H1 (cell line): ENCODE data around the gene TMEM63C. TPM values are rescaled to one million over a fixed set of nuclear protein-coding genes. Genes with fewer than 3 reads are reported as not detected.
A peak's percentile ranks its signal among the peaks of the same experiment; 100 is the strongest.

Experiments
- CTCF ChIA-PET: fragments of 300-600 bp; sonication (Branson Sonifier 250); formaldehyde crosslinking; loops from one replicate; lab custom pipeline; 2021; ENCODE audit not compliant: partially characterized antibody; lab: Charles Lee
- POLR2A ChIA-PET: fragments of 300-600 bp; sonication (Branson Sonifier 250); formaldehyde crosslinking; loops from one replicate; lab custom pipeline; 2021; ENCODE audit warnings: inconsistent platforms; ENCODE audit not compliant: partially characterized antibody; lab: Charles Lee
- DNase-seq, 2 experiments: peaks; one replicate each; pipeline versions ENCODE4 v3.0.0 to v3.0.0-alpha.2; 2010 to 2022; ENCODE audit warnings: low spot score in 2 of 2, low read depth in 1 of 2, mixed read lengths in 1 of 2
- FAIRE-seq: peaks from 2 replicates; lab custom pipeline; 2011; peaks lifted over from hg19 to GRCh38; lab: Jason Lieb, UNC
- H2AFZ ChIP-seq: 2 replicates; pipeline ENCODE4 v1.8.1; 2012; ENCODE audit warnings: low read length, inconsistent platforms
- H2AK5ac ChIP-seq: 2 replicates; pipeline ENCODE4 v1.6.1; 2013; ENCODE audit warnings: low read depth, low read length
- H2BK120ac ChIP-seq: replicated peaks from 2 replicates; pipeline ENCODE3; 2013; ENCODE audit warnings: low read depth, low read length, inconsistent platforms
- H2BK12ac ChIP-seq: 2 replicates; pipeline ENCODE4 v1.6.1; 2013; ENCODE audit warnings: low read depth, low read length
- H2BK15ac ChIP-seq: 2 replicates; pipeline ENCODE4 v1.6.1; 2013; ENCODE audit warnings: low read length
- H2BK20ac ChIP-seq: 2 replicates; pipeline ENCODE4 v1.6.1; 2013; ENCODE audit warnings: low read length
- H2BK5ac ChIP-seq: 2 replicates; pipeline ENCODE4 v1.6.1; 2013; ENCODE audit warnings: low read depth, low read length
- H3K14ac ChIP-seq: 2 replicates; pipeline ENCODE4 v1.6.1; 2013; ENCODE audit warnings: inconsistent platforms; ENCODE audit not compliant: insufficient read length
- H3K18ac ChIP-seq: 2 replicates; pipeline ENCODE4 v1.6.1; 2013; ENCODE audit warnings: low read length; ENCODE audit errors: extremely low read depth
- H3K23ac ChIP-seq: 2 replicates; pipeline ENCODE4 v1.6.1; 2013; ENCODE audit warnings: inconsistent platforms; ENCODE audit not compliant: insufficient read length
- H3K23me2 ChIP-seq: 2 replicates; pipeline ENCODE4 v1.6.1; 2013; ENCODE audit warnings: low read depth, low read length
- H3K27ac ChIP-seq: 2 replicates; pipeline ENCODE4 v1.6.1; 2011; ENCODE audit warnings: low read depth, low read length, inconsistent platforms
- H3K27me3 ChIP-seq, 4 experiments: replicated peaks in 1 of 4; 1 replicate in 1 of 4; 2 replicates in 3 of 4; pipeline versions ENCODE4 v1.6.1 to v1.8.1; 2011 to 2013; ENCODE audit warnings: low read length in 3 of 4, mild to moderate bottlenecking in 3 of 4, inconsistent platforms in 2 of 4, mixed read lengths in 2 of 4, moderate library complexity in 1 of 4; ENCODE audit not compliant: control insufficient read depth in 3 of 4, insufficient read depth in 3 of 4; ENCODE audit errors: extremely low read depth in 1 of 4
- H3K36me3 ChIP-seq, 4 experiments: 2 replicates each; pipeline versions ENCODE4 v1.6.1 to v1.8.1; 2011 to 2013; ENCODE audit warnings: mild to moderate bottlenecking in 4 of 4, low read length in 3 of 4, moderate library complexity in 2 of 4, control low read depth in 1 of 4, inconsistent platforms in 1 of 4; ENCODE audit not compliant: insufficient read depth in 4 of 4, control insufficient read depth in 2 of 4
- H3K4ac ChIP-seq: replicated peaks from 2 replicates; pipeline ENCODE3; 2013; ENCODE audit warnings: low read length, low read depth, mixed read lengths, inconsistent platforms; ENCODE audit not compliant: insufficient read length
- H3K4me1 ChIP-seq, 4 experiments: replicated peaks in 1 of 4; 1 replicate in 1 of 4; 2 replicates in 3 of 4; pipeline versions ENCODE4 v1.6.1 to v1.8.1; 2011 to 2013; ENCODE audit warnings: low read length in 3 of 4, inconsistent platforms in 2 of 4, mixed read lengths in 1 of 4; ENCODE audit not compliant: insufficient read depth in 4 of 4, control insufficient read depth in 3 of 4
- H3K4me2 ChIP-seq, 2 experiments: 2 replicates each; pipeline versions ENCODE4 v1.6.1 to v1.8.1; 2011 to 2013; ENCODE audit warnings: low read depth in 2 of 2, low read length in 2 of 2, control low read depth in 1 of 2, inconsistent platforms in 1 of 2, mild to moderate bottlenecking in 1 of 2; ENCODE audit not compliant: insufficient read depth in 1 of 2
- H3K4me3 ChIP-seq, 4 experiments: fragments of 200-600, 300-600 bp in 1 of 4; sonication (generic), shearing (Covaris generic), sonication (Bioruptor Twin) in 1 of 4; 2 replicates each; pipeline versions ENCODE4 v1.5.1 to v1.8.1; 2011 to 2016; ENCODE audit warnings: low read length in 4 of 4, low read depth in 3 of 4, control low read depth in 2 of 4, inconsistent platforms in 2 of 4, mild to moderate bottlenecking in 2 of 4, mixed read lengths in 1 of 4, moderate library complexity in 1 of 4; ENCODE audit not compliant: insufficient read depth in 2 of 4; ENCODE audit errors: extremely low read depth in 1 of 4
- H3K56ac ChIP-seq: replicated peaks from 2 replicates; pipeline ENCODE3; 2013; ENCODE audit warnings: low read depth, mild to moderate bottlenecking, mixed read lengths, low read length, inconsistent platforms; ENCODE audit not compliant: insufficient read length
- H3K79me1 ChIP-seq: 2 replicates; pipeline ENCODE4 v1.6.1; 2013; ENCODE audit warnings: low read depth, low read length, control low read depth
- H3K79me2 ChIP-seq, 2 experiments: 2 replicates each; pipeline versions ENCODE4 v1.6.1 to v1.8.1; 2012 to 2013; ENCODE audit warnings: low read length in 2 of 2, mild to moderate bottlenecking in 2 of 2, inconsistent platforms in 1 of 2; ENCODE audit not compliant: insufficient read depth in 2 of 2, control insufficient read depth in 1 of 2
- H3K9ac ChIP-seq, 4 experiments: replicated peaks in 1 of 4; 1 replicate in 1 of 4; 2 replicates in 3 of 4; pipeline versions ENCODE4 v1.6.1 to v1.8.1; 2011 to 2013; ENCODE audit warnings: low read depth in 3 of 4, low read length in 3 of 4, control low read depth in 2 of 4, mild to moderate bottlenecking in 2 of 4, moderate library complexity in 2 of 4, inconsistent platforms in 1 of 4; ENCODE audit errors: extremely low read depth in 1 of 4
- H3K9me3 ChIP-seq, 2 experiments: 2 replicates each; pipeline versions ENCODE4 v1.6.1 to v1.8.1; 2012 to 2013; ENCODE audit warnings: mild to moderate bottlenecking in 2 of 2, moderate library complexity in 2 of 2, control low read depth in 1 of 2, inconsistent platforms in 1 of 2, low read depth in 1 of 2, low read length in 1 of 2, mixed read lengths in 1 of 2; ENCODE audit not compliant: insufficient read depth in 2 of 2
- H4K20me1 ChIP-seq, 2 experiments: replicated peaks in 1 of 2; 2 replicates each; pipeline versions ENCODE3 to v1.8.1; 2011 to 2013; ENCODE audit warnings: inconsistent platforms in 2 of 2, low read length in 2 of 2, mild to moderate bottlenecking in 1 of 2; ENCODE audit not compliant: insufficient read depth in 2 of 2, control insufficient read depth in 1 of 2
- H4K5ac ChIP-seq: 2 replicates; pipeline ENCODE4 v1.6.1; 2013; ENCODE audit warnings: low read length, low read depth, mixed read lengths, inconsistent platforms; ENCODE audit not compliant: insufficient read length
- H4K8ac ChIP-seq: 2 replicates; pipeline ENCODE4 v1.8.0; 2013; ENCODE audit warnings: mild to moderate bottlenecking, moderate library complexity, low read length, inconsistent platforms; ENCODE audit not compliant: insufficient read depth; ENCODE audit errors: extremely low read depth
- H4K91ac ChIP-seq: replicated peaks from 2 replicates; pipeline ENCODE3; 2013; ENCODE audit warnings: low read length, mixed read lengths, inconsistent platforms; ENCODE audit not compliant: insufficient read length
- CTCF ChIP-seq, 3 experiments: IDR thresholded peaks; 1 replicate in 2 of 3; 2 replicates in 1 of 3; pipeline versions ENCODE4 v1.5.1 to v1.6.1; 2011; ENCODE audit warnings: low read length in 3 of 3, mild to moderate bottlenecking in 3 of 3, inconsistent platforms in 2 of 3, low read depth in 1 of 3, moderate library complexity in 1 of 3; ENCODE audit not compliant: insufficient read depth in 1 of 3; ENCODE audit errors: control extremely low read depth in 1 of 3
- JUND ChIP-seq: IDR thresholded peaks from 2 replicates; pipeline ENCODE4 v1.6.1; 2011; ENCODE audit warnings: mild to moderate bottlenecking, improper control_type of control experiment, low read length
- WGBS, 2 experiments: shearing (Covaris generic) in 1 of 2; methylation state at CpG; one replicate each; pipeline versions ENCODE4 v1.1.6 to v1.1.7; 2013 to 2015; ENCODE audit warnings: low lambda C conversion rate in 2 of 2, mixed read lengths in 2 of 2, inconsistent platforms in 1 of 2, low coverage in 1 of 2, missing lambda C conversion rate in 1 of 2; ENCODE audit not compliant: insufficient replicate concordance in 2 of 2, insufficient coverage in 1 of 2, insufficient read length in 1 of 2; ENCODE audit errors: extremely low coverage in 1 of 2, missing lambda C conversion rate in 1 of 2; 5-methylcytosine and 5-hydroxymethylcytosine counted together
- polyA plus RNA-seq, 7 experiments: library from polyadenylated mRNA; depleted of rRNA in 3 of 7; stranded (reverse) in 5 of 7; unstranded in 2 of 7; fragments of >200 nt in 5 of 7; fragments of 200-250 nt in 2 of 7; gene quantifications; 1 replicate in 5 of 7; 2 replicates in 1 of 7; 4 replicates in 1 of 7; pipeline versions ENCODE4 v1.2.1 to v1.2.3, GENCODE V29; 2011 to 2013; ENCODE audit warnings: missing spikeins in 2 of 7, mixed read lengths in 2 of 7
- total RNA-seq: library from RNA; stranded (reverse); fragmentation: NEBNext Ultra II Directional; extraction: Animal tissue kit (Norgen Biotek cat#: 25700); gene quantifications from 2 replicates; pipeline ENCODE4 v1.2.1, GENCODE V29; 2021

The TMEM63C gene
- total and polyA plus RNA-seq, 2 of the 8 experiments (the other 6 are each of a cell fraction or from before 2014, with no cell fraction given) = 3.0 to 7.6 TPM

- no peak overlapping the region for H2AK5ac ChIP-seq
- H3K9ac ChIP-seq = no peak overlapping the region
- no peak overlapping the region for H2BK120ac ChIP-seq
- 0 out of 2 replicates have a peak overlapping the region, but pooled peaks have one; percentile 13 for H2BK20ac ChIP-seq
- H4K8ac ChIP-seq = no peak overlapping the region
- no peak overlapping the region for H3K4ac ChIP-seq
- no peak overlapping the region for H2AFZ ChIP-seq
- H3K56ac ChIP-seq = no peak overlapping the region
- H3K79me2 ChIP-seq = no peaks in the 10 kb centered on the region
- 79% methylated on average over 6 of the region's 6 CpGs; no CpG with 5 or more reads in 1 of the 2 experiments for WGBS, 2 experiments
- CTCF ChIA-PET = interaction anchor here (0.7 to 7.4 kb wide), 12 partner anchors 9 to 104 kb away, joined by 3 to 75 read pairs (median 3); no protein-coding TSS in a partner anchor
- no peaks in the 10 kb centered on the region for H3K9me3 ChIP-seq
- 0 out of 2 replicates have a peak overlapping the region, but pooled peaks have one; percentile 27 for H2BK12ac ChIP-seq
- no peak overlapping the region for H3K14ac ChIP-seq
- peaks cover 7 to 19% (median 11%) of the 10 kb centered on the region in 4 experiments for H3K4me1 ChIP-seq
- H2BK15ac ChIP-seq = no peak overlapping the region
- H3K23me2 ChIP-seq = 0 out of 2 replicates have a peak, but pooled peaks cover 2% of the 10 kb centered on the region
- no peak for DNase-seq
- no peak overlapping the region for H3K27ac ChIP-seq
- H3K23ac ChIP-seq = no peak overlapping the region
- no peaks in the 10 kb centered on the region for H3K36me3 ChIP-seq
- POLR2A ChIA-PET = interaction anchor here (0.6 to 1.6 kb wide), 2 partner anchors 38 to 298 kb away, joined by 3 to 5 read pairs; no protein-coding TSS in a partner anchor
- no peak overlapping the region for H3K4me3 ChIP-seq
- H3K4me2 ChIP-seq = no peak overlapping the region
- no peak overlapping the region for H2BK5ac ChIP-seq
- H3K27me3 ChIP-seq = no peaks in the 10 kb centered on the region
- H3K79me1 ChIP-seq = no peaks in the 10 kb centered on the region
- peak in 1 of 3 experiments; percentile 21; a peak in 1 of 4 replicates for TF ChIP-seq CTCF (IDR thresholded peaks at IDR 0.05; ENCODE audit: control extremely low read depth in 1 of 3, insufficient read depth in 1 of 3, low read depth in 1 of 3, low read length in 3 of 3)
- no peak for TF ChIP-seq JUND
- H4K20me1 ChIP-seq = no peaks in the 10 kb centered on the region
- FAIRE-seq = no peak
- no peak overlapping the region for H3K18ac ChIP-seq
- H4K91ac ChIP-seq = no peak overlapping the region
- H4K5ac ChIP-seq = no peak overlapping the region
Observed at GRCh38 chr14:77228056-77228455, 46.5 kb downstream of the TMEM63C start.
